DND-41 (cell line): Measurements from ENCODE around the gene CASR.

Experiments
- ATAC-seq: fragments of 200-7000 bp; cut with Tn5 transposase; 3 replicates; pipeline ENCODE4 v1.9.1; 2021; ENCODE audit warnings: low read depth; ENCODE audit not compliant: insufficient read depth
- DNase-seq: peaks from one replicate; pipeline ENCODE4 v3.0.0-alpha.2; 2020
- H2AFZ ChIP-seq: 2 replicates; pipeline ENCODE4 v1.6.0; 2012; ENCODE audit warnings: low read depth, low read length
- H3K27ac ChIP-seq: 2 replicates; pipeline ENCODE4 v1.5.1; 2012; ENCODE audit warnings: low read length, inconsistent platforms
- H3K27me3 ChIP-seq: fragments of 200-600 bp; sonication (generic); 2 replicates; pipeline ENCODE4 v1.6.0; 2012; ENCODE audit warnings: low read length, mild to moderate bottlenecking, inconsistent platforms; ENCODE audit not compliant: insufficient read depth, poor library complexity
- H3K36me3 ChIP-seq: 2 replicates; pipeline ENCODE4 v1.5.1; 2012; ENCODE audit warnings: low read length, inconsistent platforms; ENCODE audit not compliant: insufficient read depth
- H3K4me1 ChIP-seq: 2 replicates; pipeline ENCODE4 v1.5.1; 2012; ENCODE audit warnings: mild to moderate bottlenecking, low read length; ENCODE audit not compliant: insufficient read depth
- H3K4me2 ChIP-seq: 2 replicates; pipeline ENCODE4 v1.6.0; 2012; ENCODE audit warnings: mild to moderate bottlenecking, moderate library complexity, low read length, inconsistent platforms; ENCODE audit not compliant: insufficient read depth
- H3K4me3 ChIP-seq, 2 experiments: fragments of 200-600 bp in 1 of 2; shearing (Covaris generic) in 1 of 2; 2 replicates each; pipeline ENCODE4 v1.5.1; 2012 to 2016; ENCODE audit warnings: inconsistent platforms in 2 of 2, low read length in 2 of 2, mild to moderate bottlenecking in 2 of 2, low read depth in 1 of 2, moderate library complexity in 1 of 2
- H3K79me2 ChIP-seq: 2 replicates; pipeline ENCODE4 v1.6.0; 2012; ENCODE audit warnings: low read length, inconsistent platforms; ENCODE audit not compliant: insufficient read depth
- H3K9ac ChIP-seq: 2 replicates; pipeline ENCODE4 v1.6.0; 2012; ENCODE audit warnings: low read depth, mild to moderate bottlenecking, inconsistent platforms, low read length, moderate library complexity
- H3K9me3 ChIP-seq: 2 replicates; pipeline ENCODE4 v1.5.1; 2012; ENCODE audit warnings: low read length, moderate library complexity, mild to moderate bottlenecking, inconsistent platforms; ENCODE audit not compliant: insufficient read depth, severe bottlenecking
- H4K20me1 ChIP-seq: 2 replicates; pipeline ENCODE4 v1.6.0; 2012; ENCODE audit warnings: low read length; ENCODE audit not compliant: insufficient read depth
- CTCF ChIP-seq: IDR thresholded peaks from 2 replicates; pipeline ENCODE4 v1.5.1; 2012; ENCODE audit warnings: borderline replicate concordance, low read length, moderate library complexity, mild to moderate bottlenecking; ENCODE audit not compliant: poor library complexity, severe bottlenecking; ENCODE audit errors: extremely low read depth
- EZH2 ChIP-seq: IDR thresholded peaks from 3 replicates; pipeline ENCODE4 v1.6.1; 2012; ENCODE audit warnings: borderline replicate concordance, low read depth, mild to moderate bottlenecking, moderate library complexity, low read length, inconsistent platforms; ENCODE audit not compliant: severe bottlenecking

CASR gene

GRCh38 chr3:122239112-122239511 lies 55.6 kb downstream of the CASR start:
- Histone ChIP-seq H3K4me1 (no peaks in the 10 kb centered on the region), H3K4me3 (no peak overlapping the region), H3K27me3 (peaks cover 8% of the 10 kb centered on the region), H3K79me2 (no peaks in the 10 kb centered on the region), H4K20me1 (no peaks in the 10 kb centered on the region), H3K27ac (no peak overlapping the region), H3K36me3 (no peaks in the 10 kb centered on the region), H2AFZ (no peak overlapping the region), H3K4me2 (no peak overlapping the region), H3K9me3 (no peaks in the 10 kb centered on the region), H3K9ac (no peak overlapping the region)
- TF ChIP-seq CTCF (no peak), EZH2 (no peak)
- DNase-seq: no peak
- no peak for ATAC-seq

GRCh38 chr3:122245513-122246174 lies 62.2 kb downstream of the CASR start:
- Histone ChIP-seq H3K79me2 (no peaks in the 10 kb centered on the region), H2AFZ (no peak overlapping the region), H3K4me3 (no peak overlapping the region), H3K27ac (no peak overlapping the region), H3K9me3 (no peaks in the 10 kb centered on the region), H4K20me1 (no peaks in the 10 kb centered on the region), H3K36me3 (no peaks in the 10 kb centered on the region), H3K4me2 (no peak overlapping the region), H3K27me3 (peaks cover 15% of the 10 kb centered on the region), H3K9ac (no peak overlapping the region), H3K4me1 (no peaks in the 10 kb centered on the region)
- DNase-seq: no peak
- TF ChIP-seq EZH2: no peak
- TF ChIP-seq CTCF: no peak
- no peak for ATAC-seq

GRCh38 chr3:122246199-122246598 lies 62.7 kb downstream of the CASR start:
- Histone ChIP-seq H4K20me1 (no peaks in the 10 kb centered on the region), H3K79me2 (no peaks in the 10 kb centered on the region), H3K4me3 (no peak overlapping the region), H3K9me3 (no peaks in the 10 kb centered on the region), H3K27me3 (peaks cover 20% of the 10 kb centered on the region), H2AFZ (no peak overlapping the region), H3K36me3 (no peaks in the 10 kb centered on the region), H3K9ac (no peak overlapping the region), H3K27ac (no peak overlapping the region), H3K4me2 (no peak overlapping the region), H3K4me1 (no peaks in the 10 kb centered on the region)
- no peak for DNase-seq
- ATAC-seq: no peak
- TF ChIP-seq EZH2 (no peak), CTCF (no peak)
